Dedifferentiated amniotic fluid mesenchymal stem cell (primary cell): Measurements from ENCODE around the gene PPARA.
A peak's percentile ranks its signal among the peaks of the same experiment; 100 is the strongest.

Experiments used
- DNase-seq: peaks from one replicate; pipeline ENCODE4 v3.0.0-alpha.2; 2016; ENCODE audit errors: extremely low spot score

PPARA gene

GRCh38 chr22:46212195-46212594 lies 61.9 kb downstream of the PPARA start:
- no peak for DNase-seq

- DNase-seq, result no peak
Measured at GRCh38 chr22:46213052-46213451, 62.7 kb downstream of the PPARA start.

- no peak for DNase-seq
Measured at GRCh38 chr22:46214149-46214548, 63.8 kb downstream of the PPARA start.

GRCh38 chr22:46214616-46215015 lies 64.3 kb downstream of the PPARA start:
- no peak for DNase-seq

GRCh38 chr22:46219636-46220035 lies 69.3 kb downstream of the PPARA start:
- DNase-seq, result no peak

- no peak for DNase-seq
Measured at GRCh38 chr22:46220921-46221320, 70.6 kb downstream of the PPARA start.

GRCh38 chr22:46224044-46224897 lies 73.9 kb downstream of the PPARA start:
- no peak for DNase-seq

- DNase-seq, result no peak
Measured at GRCh38 chr22:46224898-46225290, 74.6 kb downstream of the PPARA start.

- DNase-seq, result no peak
Measured at GRCh38 chr22:46225631-46226030, 75.3 kb downstream of the PPARA start.

- no peak for DNase-seq
Measured at GRCh38 chr22:46226577-46226976, 76.3 kb downstream of the PPARA start.

- DNase-seq, result no peak
Measured at GRCh38 chr22:46229701-46230100, 79.4 kb downstream of the PPARA start.

GRCh38 chr22:46230262-46230901 lies 80.1 kb downstream of the PPARA start:
- no peak for DNase-seq

- peak; percentile 35 for DNase-seq
Measured at GRCh38 chr22:46233231-46233630, 82.9 kb downstream of the PPARA start.

- no peak for DNase-seq
Measured at GRCh38 chr22:46234969-46235368, 84.6 kb downstream of the PPARA start.

GRCh38 chr22:46237453-46238124 lies 87.3 kb downstream of the PPARA start:
- no peak for DNase-seq

GRCh38 chr22:46238541-46238940 lies 88.2 kb downstream of the PPARA start:
- DNase-seq, result no peak

GRCh38 chr22:46239261-46240048 lies 89.1 kb downstream of the PPARA start:
- DNase-seq, result no peak

GRCh38 chr22:46240073-46240472 lies 89.7 kb downstream of the PPARA start:
- DNase-seq, result no peak

GRCh38 chr22:46240506-46240905 lies 90.2 kb downstream of the PPARA start:
- no peak for DNase-seq

GRCh38 chr22:46240907-46241306 lies 90.6 kb downstream of the PPARA start:
- DNase-seq, result no peak

- DNase-seq, result no peak
Measured at GRCh38 chr22:46241396-46242007, 91.2 kb downstream of the PPARA start.

- DNase-seq, result no peak
Measured at GRCh38 chr22:46242076-46242475, 91.8 kb downstream of the PPARA start.
